ENCODE data around the gene USP12.

USP12 gene

GRCh38 chr13:27065582-27065981, 106.0 kb downstream of the USP12 start:
- FAIRE-seq, result no peak

DNA sequence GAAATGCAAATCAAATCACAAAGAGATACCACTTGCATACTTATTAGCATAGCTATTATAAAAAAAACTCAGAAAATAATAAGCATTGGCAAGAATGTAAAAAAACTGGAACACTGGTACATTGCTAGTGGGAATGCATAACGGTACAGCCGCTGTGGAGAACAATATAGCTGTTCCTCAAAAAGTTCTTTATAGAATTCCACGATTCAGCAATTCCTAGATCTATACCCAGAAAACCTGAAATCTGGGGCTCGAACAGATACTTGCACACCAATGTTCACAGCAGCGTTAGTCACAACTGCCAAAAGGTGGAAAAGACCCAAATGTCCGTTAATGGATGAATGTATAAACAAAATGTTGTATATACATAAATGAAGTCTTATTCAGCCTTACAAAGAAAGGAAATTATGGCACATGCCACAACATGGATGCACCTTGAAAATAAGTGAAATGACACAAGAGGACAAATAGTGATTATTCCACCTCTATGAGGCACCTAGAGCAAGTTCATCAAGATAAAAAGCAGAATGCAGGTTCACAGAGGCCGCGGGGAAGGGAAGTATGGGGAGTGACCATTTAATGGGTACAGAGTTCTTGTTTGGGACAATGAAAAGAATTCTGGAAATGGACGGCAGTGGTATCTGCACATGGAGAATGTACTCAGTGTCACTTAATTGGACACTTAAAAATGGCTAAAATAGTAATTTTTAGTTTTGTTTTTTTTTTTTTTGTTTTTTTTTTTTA, 107.2 kb downstream of the USP12 start:
- no peak for FAIRE-seq

DNA sequence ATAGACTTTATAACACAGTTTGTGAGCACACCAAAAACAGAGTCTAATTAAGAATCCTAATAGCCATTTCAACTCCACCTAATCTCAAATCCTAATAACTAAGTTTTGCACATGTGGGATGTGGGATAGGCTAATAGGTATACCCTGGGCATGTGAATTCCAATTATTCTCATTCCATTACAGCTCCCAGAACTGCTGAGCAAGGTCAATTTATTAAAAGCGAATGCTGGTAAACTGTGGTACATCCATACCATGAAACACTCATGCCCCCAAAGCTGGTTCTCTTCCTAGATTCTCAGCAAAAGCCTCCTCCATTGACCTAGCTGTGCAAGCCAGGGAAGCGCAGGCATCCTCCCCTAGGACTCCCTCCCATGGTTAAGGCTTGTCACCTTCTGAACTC, 113.8 kb downstream of the USP12 start:
- no peak for FAIRE-seq

GRCh38 chr13:27055526-27055925, 116.1 kb downstream of the USP12 start:
- no peak for FAIRE-seq

- FAIRE-seq, result no peak
These were observed 116.9 kb downstream of the USP12 start for GRCh38 chr13:27054760-27055159.

DNA sequence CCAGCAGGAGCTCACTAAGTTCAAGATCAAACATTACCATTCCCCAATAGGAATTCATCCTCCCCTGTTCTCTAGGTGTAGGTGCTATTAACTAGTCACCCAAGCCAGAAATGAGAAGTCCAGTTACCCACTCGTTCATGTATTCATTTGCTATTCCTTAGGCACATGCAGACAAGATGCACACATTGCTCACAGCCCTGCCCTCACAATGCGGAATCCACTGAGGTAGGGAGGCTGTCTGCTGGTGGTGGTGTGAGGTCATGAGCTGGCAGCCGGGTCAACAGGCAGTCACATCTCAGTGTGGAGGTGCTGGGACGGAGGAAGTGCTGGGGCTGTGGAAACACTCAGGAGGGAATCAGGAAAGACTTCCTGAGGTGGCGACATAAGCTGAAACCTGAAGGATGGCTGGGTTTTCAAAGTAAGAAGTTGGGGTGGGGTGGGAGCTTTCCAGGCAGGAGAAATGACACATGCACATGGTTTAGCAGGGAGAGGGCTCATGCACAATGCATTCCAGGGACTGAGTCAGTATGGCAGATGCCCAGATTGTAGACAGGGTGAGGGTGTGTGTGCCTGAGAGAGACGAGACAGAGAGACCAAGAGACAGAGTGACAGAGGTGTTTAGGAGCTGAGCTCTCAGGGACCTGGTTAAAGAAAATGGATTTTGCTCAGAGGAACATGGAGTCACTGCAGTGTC, 117.6 kb downstream of the USP12 start:
- no peak for FAIRE-seq

DNA sequence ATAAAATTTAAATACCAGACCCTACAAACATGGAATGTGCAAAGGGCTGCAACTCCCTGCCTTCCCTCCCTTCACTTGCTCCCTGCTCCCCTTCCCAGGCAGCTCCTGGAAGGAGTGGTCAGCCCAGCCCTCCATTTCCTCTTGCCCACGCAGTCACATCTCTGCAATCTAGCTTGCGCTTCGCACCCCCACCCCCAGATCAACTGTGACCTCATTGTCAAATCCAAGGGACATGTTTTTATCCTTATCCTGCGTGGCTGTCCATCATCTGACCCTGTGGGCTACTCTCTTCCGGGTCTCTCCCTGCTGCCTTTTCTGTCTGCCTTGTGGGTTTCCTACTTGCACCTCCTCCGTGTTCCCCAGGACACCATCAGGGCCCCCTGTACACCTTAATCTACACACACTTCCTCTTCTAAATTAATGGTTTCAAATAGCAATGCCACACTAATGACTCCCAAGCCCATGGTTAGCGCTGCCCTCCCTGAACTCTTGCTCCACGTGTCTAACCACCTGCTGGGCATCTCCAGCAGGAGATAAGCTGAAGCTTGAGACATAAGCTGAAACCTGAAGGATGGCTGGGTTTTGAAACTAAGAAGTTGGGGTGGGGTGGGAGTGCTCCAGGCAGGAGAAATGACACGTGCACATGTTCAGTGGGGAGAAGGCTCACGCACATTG, 118.3 kb downstream of the USP12 start:
- no peak for FAIRE-seq

GRCh38 chr13:27052551-27053208, 118.9 kb downstream of the USP12 start:
- FAIRE-seq, result no peak

DNA sequence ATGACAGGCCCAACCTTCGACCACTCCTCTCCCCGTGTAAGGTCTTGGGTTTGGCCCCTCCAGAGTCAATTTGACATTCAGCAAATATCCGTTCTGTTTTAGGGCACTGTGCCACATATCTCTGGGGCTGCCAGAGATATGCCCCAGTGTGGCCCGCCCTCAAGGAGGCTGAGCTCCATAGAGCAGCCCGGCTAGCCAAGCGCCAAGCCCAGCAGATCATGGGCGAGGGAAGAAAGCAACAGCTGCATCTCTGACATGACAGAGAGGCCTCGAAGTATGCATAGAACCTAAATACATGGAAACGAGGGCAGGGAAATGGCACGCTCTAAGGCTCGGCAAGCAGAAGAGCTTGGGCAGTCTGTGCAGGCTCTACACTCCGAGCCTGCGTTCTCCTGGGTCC, 124.5 kb downstream of the USP12 start:
- no peak for FAIRE-seq

GRCh38 chr13:27044837-27045570, 126.6 kb downstream of the USP12 start:
- FAIRE-seq, result no peak

- FAIRE-seq, result no peak
These were observed 128.6 kb downstream of the USP12 start for GRCh38 chr13:27043013-27043412.

- no peak for FAIRE-seq
These were observed 130.3 kb downstream of the USP12 start for GRCh38 chr13:27041341-27041740.

DNA sequence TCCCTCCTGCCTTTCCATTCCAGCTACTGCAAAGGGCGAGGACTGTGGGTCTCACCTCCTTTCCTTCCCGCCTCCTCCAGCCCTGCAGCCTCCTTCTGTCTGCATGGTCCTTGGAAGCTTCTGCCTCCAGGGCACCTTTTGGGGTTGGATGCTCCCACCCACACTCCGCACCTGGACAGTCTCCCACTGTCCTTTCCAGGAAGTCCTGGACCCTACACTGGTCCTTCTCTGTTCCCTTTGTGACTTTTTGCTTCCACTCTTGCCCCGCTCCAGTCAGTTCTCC, 130.8 kb downstream of the USP12 start:
- no peak for FAIRE-seq

GRCh38 chr13:27039171-27039701, 132.4 kb downstream of the USP12 start:
- FAIRE-seq, result no peak

- FAIRE-seq, result no peak
These were observed 133.3 kb downstream of the USP12 start for GRCh38 chr13:27038323-27038722.

GRCh38 chr13:27037571-27037970, 134.0 kb downstream of the USP12 start:
- no peak for FAIRE-seq

GRCh38 chr13:27037171-27037570, 134.4 kb downstream of the USP12 start:
- FAIRE-seq, result no peak

DNA sequence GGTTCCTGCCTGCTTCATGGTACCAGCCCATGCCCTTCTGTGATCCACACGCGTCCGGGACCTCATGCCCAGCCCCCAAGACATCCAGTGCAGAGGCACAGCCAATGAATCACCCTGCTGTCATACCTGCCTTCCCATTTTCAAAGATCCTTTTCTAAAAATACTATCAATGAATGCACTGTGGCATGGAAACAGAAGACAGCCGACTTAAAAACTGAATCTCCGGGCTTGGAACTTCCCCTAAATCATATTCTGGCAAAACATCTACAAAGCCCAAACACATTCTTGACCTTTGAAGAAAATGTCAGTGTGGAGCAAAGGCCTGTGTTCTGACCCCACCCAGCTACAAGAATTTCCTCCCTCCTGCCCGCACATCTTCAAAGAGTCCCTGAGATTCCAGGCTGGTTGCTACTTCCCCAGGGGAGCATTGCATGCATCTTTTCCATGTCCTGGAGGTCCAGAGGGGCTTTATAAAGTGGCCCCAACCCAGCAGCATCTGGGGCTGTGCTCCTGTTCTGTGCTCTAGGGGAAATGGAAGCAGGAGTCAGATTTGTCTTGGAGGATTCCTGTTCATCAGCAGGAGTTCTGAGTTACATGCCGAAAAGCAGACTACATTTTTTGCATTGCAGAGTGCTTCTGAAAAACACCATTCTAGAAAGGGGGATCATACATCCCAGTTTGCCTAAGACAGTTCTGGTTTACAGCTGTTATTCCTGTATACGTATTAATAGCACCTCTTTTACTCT, 135.2 kb downstream of the USP12 start:
- FAIRE-seq, result no peak

DNA sequence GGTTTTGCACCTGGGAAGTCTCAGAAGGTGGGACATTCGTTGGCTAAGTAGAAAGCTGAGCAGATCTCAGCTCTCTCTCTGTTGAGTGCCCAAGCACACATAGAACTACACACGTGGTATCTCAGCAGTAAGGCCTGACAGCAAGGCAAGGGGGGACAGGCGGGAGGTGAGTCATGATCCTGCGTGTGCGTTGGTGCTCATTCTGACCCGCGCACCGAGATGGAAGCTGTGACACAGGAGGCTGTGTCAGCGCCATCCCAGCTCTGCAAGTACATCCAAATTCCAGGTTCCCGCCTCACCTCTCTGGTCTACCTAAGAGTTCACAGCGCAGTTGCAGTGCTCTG, 135.7 kb downstream of the USP12 start:
- no peak for FAIRE-seq

DNA sequence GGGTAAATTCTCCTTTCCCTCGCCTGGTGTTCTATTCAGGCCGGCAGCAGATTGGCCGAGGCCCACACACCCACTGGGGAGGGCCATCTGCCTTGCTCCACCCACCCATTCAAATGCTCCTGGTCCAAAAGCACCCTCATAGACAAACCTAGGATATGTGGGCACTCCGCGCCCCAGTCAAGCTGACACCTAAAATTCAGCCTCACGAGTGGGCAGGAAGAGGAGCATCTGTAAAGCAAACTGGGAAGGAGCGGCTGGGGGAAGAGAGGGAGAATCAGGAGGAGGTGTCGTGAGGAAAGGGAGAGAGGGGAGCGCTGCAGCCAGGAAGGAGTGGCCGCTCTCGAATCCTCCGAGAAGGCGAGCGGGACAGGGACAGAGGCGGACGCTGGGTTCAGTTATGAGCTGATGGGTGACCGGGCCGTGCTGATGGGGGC, 136.9 kb downstream of the USP12 start:
- no peak for FAIRE-seq

- no peak for FAIRE-seq
These were observed 142.7 kb downstream of the USP12 start for GRCh38 chr13:27028683-27029480.
